GM18867 (cell line): ENCODE data around the gene SMIM38.
"Not testable (repeated sequence)": the region's sequence is repeated elsewhere in the genome, so short reads cannot be mapped to it uniquely, and the experiment has no call there.

Experiments
- ATAC-seq: cut with Tn5 transposase; IDR thresholded peaks from one replicate; pipeline ENCODE4 v1.9.1; 2021; ENCODE audit warnings: mild to moderate bottlenecking, moderate library complexity; ENCODE audit not compliant: unreplicated experiment

Gene SMIM38

DNA sequence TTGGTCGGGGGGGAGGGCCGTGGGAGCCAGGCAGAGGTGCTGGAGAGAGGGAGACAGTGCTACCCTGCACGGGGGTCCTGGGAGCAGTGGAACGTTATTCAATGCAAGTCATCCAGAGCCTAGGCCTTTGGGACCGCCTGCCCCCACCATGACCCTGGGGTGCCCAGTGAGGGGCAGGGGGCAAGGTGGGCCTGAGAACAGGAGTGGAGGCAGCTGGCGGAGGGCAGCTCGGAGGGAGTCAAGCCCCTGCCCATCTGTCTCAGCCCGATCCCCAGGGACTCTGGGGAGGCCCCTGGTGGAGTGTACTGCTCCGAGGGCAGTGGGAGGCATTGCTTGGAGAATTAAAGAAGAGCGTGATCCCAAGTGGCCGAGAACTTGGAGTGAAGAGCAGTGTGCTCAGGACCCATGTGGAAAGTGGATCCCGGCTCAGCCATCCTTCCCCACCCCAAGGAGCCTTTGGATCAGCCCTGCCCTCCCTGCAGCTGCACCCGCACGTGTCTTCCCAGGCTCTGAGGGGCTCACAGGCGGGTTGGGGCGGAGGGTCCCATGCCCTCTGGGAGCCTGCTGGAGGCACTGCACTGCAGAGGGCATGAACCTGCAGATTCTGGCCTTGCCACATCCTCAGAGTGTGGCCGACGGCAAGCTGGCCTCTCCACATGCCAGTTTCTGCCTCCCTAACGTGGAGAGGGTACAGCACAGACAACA, 34.0 kb upstream of the SMIM38 start:
- ATAC-seq: no peak

DNA sequence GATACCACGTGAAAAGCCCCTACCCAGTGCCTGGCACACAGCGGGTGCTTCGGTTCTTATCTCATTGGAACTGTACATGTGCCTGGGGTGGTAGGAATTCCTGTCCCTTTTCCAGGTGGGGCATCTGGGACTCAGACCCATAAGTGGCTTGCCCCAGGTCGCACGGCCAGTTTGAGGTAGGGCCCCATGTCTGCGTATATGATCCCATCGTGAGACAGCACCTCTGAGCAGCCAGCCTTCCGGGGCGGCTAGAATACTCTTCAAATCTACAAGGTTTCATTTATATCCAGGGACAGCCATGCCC, 33.5 kb upstream of the SMIM38 start:
- ATAC-seq: no peak

DNA sequence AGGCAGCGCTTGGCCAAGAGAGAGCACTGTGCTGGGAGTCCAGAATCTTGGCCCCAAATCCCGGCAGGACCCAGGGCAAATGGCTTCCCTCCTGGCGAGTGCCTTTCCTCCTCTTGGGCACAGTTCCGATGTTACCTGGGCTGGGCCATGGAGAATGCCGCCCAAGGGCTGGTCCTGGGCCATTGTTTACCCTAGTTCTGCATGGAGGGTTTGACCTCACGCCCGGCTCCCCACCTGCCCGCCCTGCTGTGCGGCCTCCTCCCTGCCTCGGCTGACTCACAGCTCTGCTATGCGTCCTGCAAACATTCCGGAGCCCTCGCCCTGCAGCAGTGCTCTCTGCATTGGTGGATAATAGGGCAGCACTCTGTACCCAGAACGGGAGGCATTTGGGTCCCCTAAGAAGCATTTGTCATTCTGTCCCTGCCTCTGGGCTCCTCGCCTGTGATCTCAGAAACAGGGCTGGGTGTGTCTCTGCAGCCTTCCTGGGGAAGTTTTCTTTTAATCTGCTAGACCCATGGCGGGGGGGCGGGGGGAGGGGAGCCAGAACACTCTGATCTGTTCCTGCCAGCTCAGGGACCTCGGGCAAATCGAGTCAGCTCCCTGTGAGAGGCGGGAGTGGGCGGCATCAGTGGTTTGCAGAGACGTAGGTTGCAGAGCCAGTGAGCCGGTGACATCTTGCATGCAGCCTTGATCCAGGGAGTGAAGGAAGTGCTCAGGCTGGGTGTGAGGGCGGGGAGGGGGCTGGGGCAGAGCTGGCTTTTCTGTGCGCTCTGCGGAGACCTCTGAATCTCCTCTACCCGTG, 32.9 kb upstream of the SMIM38 start:
- no peak for ATAC-seq

DNA sequence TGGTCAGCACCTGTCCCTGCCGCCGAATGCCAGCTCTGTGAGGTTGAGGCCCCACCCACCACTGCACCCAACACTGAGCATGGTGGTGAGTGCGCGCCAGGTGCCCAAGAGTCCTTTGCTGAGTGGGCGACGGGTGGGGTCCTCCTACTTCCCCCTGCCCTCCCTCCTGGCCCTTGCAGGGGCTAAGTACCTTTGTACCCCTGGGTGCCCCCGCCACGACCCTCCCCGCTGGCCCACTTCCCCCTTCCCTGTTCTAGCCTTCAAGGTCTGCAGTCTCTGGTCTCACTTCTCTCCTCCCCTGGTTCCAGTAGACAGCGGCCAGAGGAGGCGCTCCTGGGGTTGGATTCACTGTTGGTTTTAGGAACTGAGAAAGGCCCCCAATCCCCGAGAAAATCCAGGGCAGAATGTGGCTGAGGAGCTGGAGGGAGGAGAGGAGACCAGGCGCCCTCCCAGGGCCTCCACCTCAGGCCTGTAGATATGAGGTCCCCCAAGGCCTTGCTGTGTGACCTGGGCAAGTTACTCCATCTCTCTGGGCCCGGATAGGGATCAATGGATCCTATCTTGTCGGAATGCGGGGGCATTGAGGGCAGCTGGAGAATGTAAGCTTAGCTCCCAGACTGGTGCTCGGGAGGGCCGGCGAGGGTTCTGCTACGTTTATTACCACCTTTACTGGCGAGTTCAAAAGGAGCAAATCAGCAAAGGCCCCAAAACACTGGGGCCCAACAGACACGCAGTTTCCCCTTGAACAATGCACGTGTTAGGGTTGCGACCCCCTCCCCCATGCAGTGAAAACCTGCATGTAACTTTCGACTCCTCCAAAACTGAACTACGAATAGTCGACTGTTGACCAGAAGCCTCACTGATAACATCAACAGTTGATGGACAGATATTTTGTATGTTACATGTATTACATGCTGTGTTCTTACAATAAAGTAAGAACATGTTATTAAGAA, 31.9 kb upstream of the SMIM38 start:
- no peak for ATAC-seq

DNA sequence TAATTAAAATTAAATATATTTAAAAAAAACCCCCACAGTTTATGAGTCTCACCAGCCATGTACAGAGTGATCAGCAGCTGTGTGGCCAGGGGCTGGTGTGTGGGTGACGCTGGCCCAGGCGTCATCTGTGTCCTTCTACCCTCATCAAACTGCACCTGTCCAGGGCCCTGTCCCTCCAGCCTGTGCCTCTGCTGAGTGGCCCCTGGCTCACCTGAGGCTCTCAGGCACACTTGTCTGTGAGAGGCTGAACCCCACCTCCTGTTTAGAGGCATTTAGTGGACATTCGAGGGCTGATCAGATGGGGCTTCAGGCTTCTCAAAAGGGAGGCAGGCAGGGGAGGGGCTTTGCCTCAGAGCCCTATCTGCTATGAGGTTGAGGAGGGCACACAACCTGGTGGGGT, 29.9 kb upstream of the SMIM38 start:
- ATAC-seq: no peak

DNA sequence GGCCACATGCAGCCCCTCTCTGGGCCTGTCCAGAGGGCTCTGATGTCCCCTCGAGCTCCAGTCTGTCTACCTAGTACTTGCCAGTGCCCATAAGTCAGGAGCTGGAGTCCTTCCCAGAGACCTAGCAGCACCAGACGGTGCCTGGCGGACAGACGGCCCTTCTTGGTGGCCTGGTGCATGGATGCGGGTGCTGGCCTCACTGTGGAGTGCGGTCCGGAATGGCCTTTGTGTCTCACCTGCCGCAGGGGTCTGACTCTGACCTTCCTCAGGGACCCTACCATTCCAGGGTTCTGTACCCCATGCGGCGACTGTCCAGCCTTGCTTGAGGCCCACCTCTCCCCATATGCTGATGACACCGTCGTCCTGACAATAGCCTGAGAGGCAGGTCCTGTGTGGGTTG, 29.4 kb upstream of the SMIM38 start:
- ATAC-seq: no peak

DNA sequence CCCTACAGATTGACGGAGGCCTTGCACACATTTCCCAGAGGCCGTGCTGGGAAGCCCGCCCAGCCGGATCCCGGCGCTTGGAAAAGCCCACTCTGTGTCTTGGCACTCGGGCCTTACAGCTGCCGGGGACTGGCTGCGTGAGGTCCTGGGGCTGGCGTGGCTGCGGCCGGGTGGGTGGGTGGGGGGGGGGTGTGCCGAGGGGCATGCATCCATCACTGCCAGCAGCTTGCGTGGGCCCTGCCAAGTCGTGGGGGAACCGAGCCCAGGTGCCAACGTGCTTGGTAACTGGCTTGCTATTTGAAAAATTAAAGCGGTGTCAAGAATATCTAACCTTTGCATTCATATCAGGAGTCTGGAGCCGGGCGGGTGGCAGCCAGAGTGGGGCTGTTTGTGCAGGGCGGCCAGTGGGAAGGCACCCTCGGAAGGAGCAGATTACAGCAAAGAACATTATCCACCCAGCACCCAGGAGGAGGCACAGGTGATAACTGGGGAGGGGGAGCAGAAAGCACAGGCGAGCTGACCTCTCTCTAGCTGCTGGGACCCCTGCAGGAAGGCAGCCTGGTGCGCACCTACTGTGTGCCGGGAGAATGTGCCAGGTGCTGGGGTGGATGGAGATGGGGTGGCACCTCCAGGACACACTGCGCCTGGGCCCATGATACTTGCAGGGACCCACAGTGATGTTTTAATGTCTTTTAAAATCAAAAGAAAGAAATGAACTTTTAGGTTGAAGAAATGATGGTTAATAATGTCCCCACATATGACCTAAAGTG, 28.5 kb upstream of the SMIM38 start:
- ATAC-seq: no peak

DNA sequence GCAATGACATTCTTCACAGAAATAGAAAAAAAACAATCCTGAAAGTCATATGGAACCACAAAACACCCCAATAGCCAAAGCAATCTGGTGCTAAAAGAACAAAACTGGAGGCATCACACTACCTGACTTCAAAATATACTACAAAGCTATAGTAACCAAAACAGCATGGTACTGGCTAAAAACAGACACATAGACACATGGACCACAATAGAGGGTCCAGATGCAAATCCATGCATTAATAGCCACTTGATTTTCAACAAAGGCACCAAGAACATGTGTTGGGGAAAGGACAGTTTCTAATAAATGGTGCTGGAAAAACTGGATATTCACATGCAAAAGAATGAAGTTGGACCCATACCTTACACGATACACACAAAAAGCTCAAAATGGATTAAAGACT, 27.9 kb upstream of the SMIM38 start:
- ATAC-seq: no peak

DNA sequence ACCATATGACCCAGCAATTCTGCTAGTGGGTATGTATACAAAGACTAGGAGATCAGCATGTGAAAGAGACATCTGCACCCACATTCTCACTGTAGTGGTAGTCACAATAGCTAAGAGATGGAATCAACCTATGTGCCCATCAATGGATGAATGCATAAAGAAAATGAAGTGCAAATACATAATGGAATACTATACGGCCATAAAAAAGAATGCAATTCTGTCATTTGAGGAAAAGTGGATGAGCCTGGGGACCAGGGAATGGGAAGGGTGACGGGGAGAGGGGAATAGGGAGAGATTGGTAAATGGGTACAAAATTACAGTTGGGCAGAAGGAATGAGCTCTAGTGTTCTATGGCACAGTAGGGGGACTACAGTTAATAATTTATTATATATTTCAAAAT, 26.7 kb upstream of the SMIM38 start:
- ATAC-seq: no peak

DNA sequence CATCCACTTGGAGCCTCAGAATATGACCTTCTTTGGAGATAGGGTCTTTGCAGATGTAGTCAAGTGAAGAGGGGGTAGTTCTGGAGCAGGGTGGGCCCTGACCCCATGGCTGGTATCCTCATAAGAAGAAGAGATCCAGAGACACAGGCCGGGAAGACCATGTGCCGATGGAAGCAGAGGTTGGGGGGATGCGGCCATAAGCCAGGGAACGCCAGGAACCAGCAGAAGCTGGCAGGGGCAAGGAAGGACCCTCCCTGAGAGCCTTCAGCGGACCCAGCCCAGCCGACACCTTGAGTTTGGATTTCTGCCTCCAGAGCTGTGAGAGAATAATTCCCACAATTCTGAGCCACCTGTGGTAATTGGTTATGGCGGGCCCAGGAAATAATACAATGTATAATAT, 26.1 kb upstream of the SMIM38 start:
- ATAC-seq: no peak

DNA sequence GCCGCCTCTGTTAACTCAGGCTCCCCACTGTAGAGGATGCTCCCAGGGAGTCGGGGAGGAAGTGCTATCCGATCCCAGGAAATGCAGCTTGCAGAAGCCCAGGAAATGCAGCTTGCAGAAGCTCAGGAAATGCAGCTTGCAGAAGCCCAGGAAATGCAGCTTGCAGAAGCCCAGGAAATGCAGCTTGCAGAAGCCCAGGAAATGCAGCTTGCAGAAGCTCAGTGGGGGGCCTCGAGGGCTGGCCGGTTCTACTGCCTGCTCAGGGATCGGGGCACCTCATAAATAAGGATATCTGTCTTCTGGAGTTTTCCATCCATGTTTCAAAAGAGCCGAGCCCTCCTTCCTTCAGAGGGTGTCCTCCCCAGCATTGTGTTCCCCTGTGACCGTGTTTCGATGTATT, 25.1 kb upstream of the SMIM38 start:
- no peak for ATAC-seq

DNA sequence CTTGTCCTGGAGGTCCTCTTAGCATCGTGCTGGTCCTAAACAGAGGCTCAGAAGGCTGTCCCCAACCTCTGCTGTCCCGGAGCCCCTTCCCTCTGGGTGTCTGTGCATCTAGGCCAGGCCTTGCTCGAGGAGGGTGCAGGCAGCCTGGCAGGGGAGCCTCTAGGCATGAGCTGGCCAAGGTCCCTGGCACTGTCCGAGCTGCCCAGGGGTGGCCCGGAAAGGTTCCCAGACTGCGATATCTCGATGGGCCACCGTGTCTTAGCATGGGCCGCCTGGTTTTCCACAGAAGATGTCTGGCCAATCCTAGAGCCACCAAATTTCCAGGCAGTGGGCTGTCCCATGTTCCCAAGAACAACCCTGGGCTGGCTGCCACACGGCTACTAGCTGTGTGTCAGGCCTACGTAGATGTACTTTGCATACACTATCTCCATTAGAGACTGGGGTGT, 24.6 kb upstream of the SMIM38 start:
- ATAC-seq: no peak

DNA sequence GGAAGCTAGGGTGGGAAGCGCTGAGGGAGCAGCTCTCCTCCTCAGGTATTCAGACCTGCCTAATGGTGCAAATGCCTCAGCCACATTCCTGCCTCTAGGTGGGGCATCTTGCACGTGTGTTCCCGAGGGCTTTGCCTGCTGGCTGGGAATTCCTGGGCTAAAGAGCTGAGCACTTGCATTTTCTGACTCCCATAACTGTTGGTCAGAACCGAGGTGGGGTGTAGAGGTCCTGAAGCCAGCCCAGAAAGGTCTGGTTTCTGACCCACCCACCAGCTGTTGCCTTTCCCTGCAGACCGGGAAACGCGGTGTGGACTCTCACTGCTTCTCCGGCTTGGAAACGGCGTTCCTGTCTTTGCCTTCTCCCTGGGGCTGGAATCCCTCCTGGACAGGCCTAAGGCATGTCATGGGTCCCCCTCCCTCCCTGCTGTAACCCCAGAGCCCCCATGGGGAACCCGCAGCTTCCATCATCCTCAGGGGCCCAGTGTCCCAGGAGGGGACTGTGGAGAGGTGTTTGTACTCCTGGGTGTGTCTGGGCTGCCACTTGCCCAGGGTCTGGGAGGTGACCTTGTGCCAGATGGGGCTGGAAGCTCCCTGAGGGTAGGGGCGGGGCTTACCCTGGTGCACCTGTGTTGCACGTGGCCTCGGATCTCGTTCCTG, 24.0 kb upstream of the SMIM38 start:
- no peak for ATAC-seq

DNA sequence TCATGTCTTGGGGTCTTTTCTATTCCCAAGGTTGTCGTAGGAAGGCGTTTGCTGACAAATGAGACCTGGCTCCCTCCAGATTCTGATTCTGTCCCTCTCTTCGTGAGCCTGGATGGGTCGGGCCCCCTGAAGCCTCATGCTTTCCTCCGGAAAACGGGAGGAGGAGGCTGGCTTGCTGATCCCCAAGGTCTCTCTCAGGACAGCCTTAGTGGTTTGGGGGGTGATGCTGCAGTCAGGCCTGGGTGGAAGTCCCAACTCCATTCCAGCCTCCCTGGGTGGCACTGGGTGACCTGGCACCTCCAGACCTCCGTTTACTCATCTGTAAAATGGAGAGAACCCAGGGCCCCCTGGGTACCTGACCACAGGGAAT, 23.4 kb upstream of the SMIM38 start:
- no peak for ATAC-seq

DNA sequence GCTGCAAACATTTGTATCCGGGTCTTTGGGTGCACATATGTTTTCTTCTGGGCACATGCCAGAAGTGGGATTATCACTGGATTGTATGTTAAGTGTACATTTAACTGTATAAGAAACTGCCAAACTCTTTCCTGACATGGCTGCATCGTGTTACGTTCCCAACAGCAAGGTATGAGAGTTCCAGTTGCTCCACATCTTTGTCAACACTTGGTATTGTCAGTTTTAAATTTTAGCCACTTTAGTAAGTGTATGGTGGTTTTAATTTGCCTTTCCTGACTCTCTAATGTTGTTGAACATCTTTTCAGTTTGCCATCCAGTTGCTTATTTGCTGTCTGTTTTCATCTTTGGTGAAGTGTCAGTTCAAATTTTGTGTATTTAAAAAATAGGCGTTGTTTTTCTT, 22.5 kb upstream of the SMIM38 start:
- no peak for ATAC-seq

DNA sequence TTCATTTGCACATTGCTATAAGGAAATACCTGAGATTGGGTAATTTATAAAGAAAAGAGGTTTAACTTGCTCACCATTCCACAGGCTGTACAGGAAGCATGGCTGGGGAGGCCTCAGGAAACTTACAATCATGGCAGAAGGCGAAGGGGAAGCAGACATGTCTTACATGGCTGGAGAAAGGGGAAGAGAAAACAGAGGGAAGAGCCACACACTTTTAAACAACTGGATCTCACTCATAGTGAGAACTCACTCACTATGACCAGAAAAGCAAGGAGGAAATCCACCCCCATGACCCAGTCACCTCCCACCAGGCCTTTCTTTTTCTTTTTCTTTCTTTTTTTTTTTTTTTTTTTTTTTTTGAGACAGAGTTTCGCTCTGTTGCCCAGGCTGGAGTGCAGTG, 21.6 kb upstream of the SMIM38 start:
- not testable (repeated sequence) for ATAC-seq

DNA sequence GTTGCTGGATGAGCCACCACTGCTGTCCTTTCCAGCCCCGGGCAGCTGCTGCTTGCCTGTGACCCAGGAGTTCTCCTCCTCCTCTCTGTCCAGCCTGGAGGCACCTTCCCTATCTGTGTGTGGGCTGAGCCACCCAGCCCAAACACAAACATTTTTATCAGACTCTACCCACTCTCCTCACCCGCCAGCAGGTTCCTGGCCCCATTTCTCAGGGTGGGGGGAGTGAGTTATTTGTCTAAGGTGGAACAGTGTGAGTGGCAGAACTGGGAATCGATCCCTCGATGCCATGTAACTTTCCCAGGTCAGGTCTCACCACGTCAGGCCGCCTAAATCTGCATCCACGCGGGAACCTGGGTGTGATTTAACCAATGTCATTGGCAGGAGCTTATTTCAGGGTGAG, 20.8 kb upstream of the SMIM38 start:
- ATAC-seq: no peak

DNA sequence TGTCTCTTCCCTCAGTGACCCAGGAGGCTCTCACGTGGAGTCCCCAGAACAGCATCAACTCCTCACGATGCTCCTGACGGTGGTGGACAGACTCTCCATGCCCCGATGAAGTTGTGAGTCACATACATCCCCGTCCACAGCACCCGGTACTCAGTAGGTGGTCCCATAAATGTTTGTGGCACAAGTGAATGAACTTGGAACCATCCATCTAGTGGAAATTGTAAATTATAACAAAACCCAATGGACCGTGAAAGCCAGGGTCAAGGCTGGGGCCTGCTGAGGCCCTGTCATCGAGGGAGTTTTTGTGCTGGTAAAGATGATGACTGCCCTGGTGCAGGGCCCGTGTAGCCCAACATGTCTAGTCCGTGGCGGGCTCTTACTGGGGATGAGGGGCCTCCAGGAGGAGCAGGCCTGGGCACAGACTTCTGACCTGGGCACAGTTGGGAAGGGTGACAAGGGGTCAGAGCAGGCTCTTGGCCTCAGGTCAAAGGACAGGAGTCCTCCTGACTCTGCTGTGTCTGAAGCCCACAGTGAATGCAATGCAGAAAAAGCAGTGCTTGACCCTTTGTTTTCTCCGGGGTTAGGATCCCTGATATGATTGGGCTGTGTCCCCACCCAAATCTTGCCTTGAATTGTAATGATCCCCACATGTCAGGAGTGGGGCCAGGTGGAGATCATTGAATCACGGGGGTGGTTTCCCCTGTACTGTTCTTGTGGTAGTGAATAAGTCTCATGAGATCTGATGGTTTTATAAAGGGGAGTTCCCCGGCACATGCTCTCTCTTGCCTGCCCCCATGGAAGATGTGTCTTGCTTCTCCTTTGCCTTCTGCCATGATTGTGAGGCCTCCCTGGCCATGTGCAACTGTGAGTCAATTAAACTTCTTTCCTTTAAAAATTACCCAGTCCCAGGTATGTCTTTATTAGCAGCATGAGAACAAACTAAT, 20.0 kb upstream of the SMIM38 start:
- ATAC-seq: no peak

DNA sequence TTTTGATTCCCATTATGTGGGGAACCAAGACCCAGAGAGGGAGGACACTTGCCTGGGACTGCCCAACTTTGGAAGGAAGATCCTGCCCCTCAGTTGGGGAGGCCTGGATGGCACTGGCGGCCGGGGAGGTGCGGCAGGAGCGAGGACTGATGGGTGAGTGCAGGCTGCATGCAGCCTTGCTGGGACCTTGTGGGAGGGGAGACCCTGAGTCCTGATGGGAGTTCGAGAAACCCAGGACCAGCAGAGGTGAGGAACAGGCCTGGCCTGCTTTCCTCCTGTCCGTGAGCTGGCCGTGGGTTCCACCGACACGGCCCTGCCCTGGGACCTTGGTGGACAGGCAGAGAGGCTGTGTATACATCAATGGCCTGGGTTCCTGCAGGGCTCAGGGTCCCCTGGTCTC, 19.3 kb upstream of the SMIM38 start:
- no peak for ATAC-seq
